HepG2 (cell line): ENCODE measurements around the gene TTC6. TPM values are rescaled to one million over a fixed set of nuclear protein-coding genes. Genes with fewer than 3 reads are reported as not detected.
A peak's percentile ranks its signal among the peaks of the same experiment; 100 is the strongest.

Experiments used
- AGO1 ChIP-seq: fragments of 200-400 bp; formaldehyde crosslinking; IDR thresholded peaks from 2 replicates; pipeline ENCODE4 v1.6.1; 2017; ENCODE audit warnings: mild to moderate bottlenecking, low read depth, low read length, moderate library complexity; ENCODE audit not compliant: poor library complexity, severe bottlenecking
- HIVEP1 ChIP-seq: sonication (generic); formaldehyde crosslinking; IDR thresholded peaks from 2 replicates; pipeline ENCODE4 v1.4.0; 2020; ENCODE audit warnings: mild to moderate bottlenecking, missing genetic modification reagents
- NFE2L1 ChIP-seq: sonication (generic); formaldehyde crosslinking; IDR thresholded peaks from 2 replicates; pipeline ENCODE4 v1.4.0; 2020; ENCODE audit warnings: missing genetic modification reagents, mild to moderate bottlenecking, borderline replicate concordance
- RBFOX2 ChIP-seq: fragments of 200-400 bp; formaldehyde crosslinking; IDR thresholded peaks from 2 replicates; pipeline ENCODE4 v1.6.1; 2017; ENCODE audit warnings: low read depth, mild to moderate bottlenecking, low read length
- RORA ChIP-seq: sonication (generic); formaldehyde crosslinking; IDR thresholded peaks from 2 replicates; pipeline ENCODE4 v1.5.0; 2020; ENCODE audit warnings: mild to moderate bottlenecking, missing genetic modification reagents, moderate library complexity
- SRF ChIP-seq: IDR thresholded peaks from 2 replicates; pipeline ENCODE4 v1.6.1; 2011; ENCODE audit warnings: mild to moderate bottlenecking, low read depth, low read length, moderate library complexity
- ZBTB20 ChIP-seq: sonication (generic); formaldehyde crosslinking; IDR thresholded peaks from 2 replicates; pipeline ENCODE4 v1.8.1; 2023; ENCODE audit warnings: missing genetic modification reagents, low read depth, mild to moderate bottlenecking, borderline replicate concordance
- ZFX ChIP-seq: sonication (generic); formaldehyde crosslinking; IDR thresholded peaks from 2 replicates; pipeline ENCODE4 v1.4.0; 2020; ENCODE audit warnings: mild to moderate bottlenecking, low read depth, missing genetic modification reagents, moderate library complexity
- ZNF510 ChIP-seq: sonication (generic); formaldehyde crosslinking; IDR thresholded peaks from 2 replicates; pipeline ENCODE4 v1.4.0; 2020; ENCODE audit warnings: low read depth, mild to moderate bottlenecking, missing genetic modification reagents
- polyA plus RNA-seq, 8 experiments: library from polyadenylated mRNA; depleted of rRNA in 3 of 8; stranded (reverse) in 7 of 8; unstranded in 1 of 8; fragments of >200 nt; fragmentation: Illumina TruSeq in 4 of 8; extraction: Trizol in 4 of 8; gene quantifications; 2 replicates each; pipeline versions ENCODE4 v1.2.1 to v1.2.3, GENCODE V29; 2011 to 2016; ENCODE audit warnings: low read depth in 4 of 8, missing spikeins in 1 of 8, mixed read lengths in 1 of 8; ENCODE audit not compliant: insufficient read depth in 1 of 8
- total RNA-seq, 5 experiments: library from RNA; depleted of rRNA; stranded (reverse); fragments of >200 nt; fragmentation: Illumina TruSeq; extraction: Trizol; gene quantifications; 2 replicates each; pipeline ENCODE4 v1.2.3, GENCODE V29; 2016; ENCODE audit warnings: low read depth in 1 of 5
- TF ChIP-seq, protein P1 (sequence below): sonication (generic); formaldehyde crosslinking; IDR thresholded peaks from 2 replicates; pipeline ENCODE4 v1.5.1; 2020; ENCODE audit warnings: mild to moderate bottlenecking, missing genetic modification reagents, borderline replicate concordance
- TF ChIP-seq, protein P2 (sequence below): sonication (generic); formaldehyde crosslinking; IDR thresholded peaks from 2 replicates; pipeline ENCODE4 v1.4.0; 2020; ENCODE audit warnings: mild to moderate bottlenecking, missing genetic modification reagents
- TF ChIP-seq, protein P3 (sequence below): sonication (generic); formaldehyde crosslinking; IDR thresholded peaks from 2 replicates; pipeline ENCODE4 v1.5.0; 2020; ENCODE audit warnings: mild to moderate bottlenecking, missing genetic modification reagents
- TF ChIP-seq, protein P4 (sequence below): sonication (generic); formaldehyde crosslinking; IDR thresholded peaks from 2 replicates; pipeline ENCODE4 v1.4.0; 2020; ENCODE audit warnings: mild to moderate bottlenecking, missing genetic modification reagents
- TF ChIP-seq, protein P5 (sequence below): sonication (generic); formaldehyde crosslinking; IDR thresholded peaks from 2 replicates; pipeline ENCODE4 v1.5.1; 2020; ENCODE audit warnings: missing genetic modification reagents, mild to moderate bottlenecking, borderline replicate concordance
- TF ChIP-seq, protein P6 (sequence below): sonication (generic); formaldehyde crosslinking; IDR thresholded peaks from 2 replicates; pipeline ENCODE4 v1.8.0; 2022; ENCODE audit warnings: mild to moderate bottlenecking, missing genetic modification reagents, moderate library complexity

Gene TTC6
- total and polyA plus RNA-seq, 2 of the 13 experiments (the other 11 are each of a cell fraction or from before 2014, with no cell fraction given), result 9.3 to 27.4 TPM

DNA sequence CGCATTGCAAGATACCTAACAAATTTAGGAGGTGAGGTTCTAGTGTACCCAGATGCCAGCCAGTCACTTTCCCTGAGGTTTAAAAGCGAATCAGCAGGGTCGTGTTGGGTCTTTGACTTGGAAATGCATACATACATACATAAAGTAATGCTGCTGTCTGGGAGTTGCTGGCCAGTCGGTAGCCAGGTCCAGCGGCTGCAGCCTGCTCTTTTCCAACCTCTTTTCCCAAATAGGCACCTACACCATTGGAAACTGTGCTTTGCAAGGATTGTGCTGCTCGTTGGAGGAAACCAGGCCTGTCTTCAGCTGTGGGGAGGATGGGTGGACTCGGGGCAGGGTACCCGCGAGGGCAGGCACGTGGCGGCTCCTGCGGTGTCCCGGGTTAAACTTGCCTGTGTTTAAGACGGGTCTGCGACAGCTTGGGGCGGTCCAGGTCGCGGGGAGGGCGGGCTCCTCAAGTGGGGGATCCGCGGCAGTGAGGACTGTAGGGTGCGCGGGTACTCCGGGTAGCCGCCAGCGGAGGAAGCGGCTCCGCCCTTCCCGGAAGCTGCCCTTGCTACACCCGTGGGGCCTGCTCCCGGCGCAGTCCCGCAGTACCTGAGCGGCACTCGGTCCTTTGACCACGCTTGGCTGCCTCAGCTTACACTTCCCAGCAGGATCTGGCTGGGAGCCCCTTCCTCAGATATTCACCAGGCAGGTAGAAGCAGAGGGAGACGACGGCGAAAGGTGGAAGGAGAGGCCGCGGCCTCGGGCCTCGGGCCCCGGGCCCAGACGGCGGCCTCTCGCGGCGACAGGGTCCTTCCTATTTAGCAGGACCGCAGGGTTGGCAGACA, 2.7 kb downstream of the TTC6 start (continued):
- TF ChIP-seq, protein P1, sequence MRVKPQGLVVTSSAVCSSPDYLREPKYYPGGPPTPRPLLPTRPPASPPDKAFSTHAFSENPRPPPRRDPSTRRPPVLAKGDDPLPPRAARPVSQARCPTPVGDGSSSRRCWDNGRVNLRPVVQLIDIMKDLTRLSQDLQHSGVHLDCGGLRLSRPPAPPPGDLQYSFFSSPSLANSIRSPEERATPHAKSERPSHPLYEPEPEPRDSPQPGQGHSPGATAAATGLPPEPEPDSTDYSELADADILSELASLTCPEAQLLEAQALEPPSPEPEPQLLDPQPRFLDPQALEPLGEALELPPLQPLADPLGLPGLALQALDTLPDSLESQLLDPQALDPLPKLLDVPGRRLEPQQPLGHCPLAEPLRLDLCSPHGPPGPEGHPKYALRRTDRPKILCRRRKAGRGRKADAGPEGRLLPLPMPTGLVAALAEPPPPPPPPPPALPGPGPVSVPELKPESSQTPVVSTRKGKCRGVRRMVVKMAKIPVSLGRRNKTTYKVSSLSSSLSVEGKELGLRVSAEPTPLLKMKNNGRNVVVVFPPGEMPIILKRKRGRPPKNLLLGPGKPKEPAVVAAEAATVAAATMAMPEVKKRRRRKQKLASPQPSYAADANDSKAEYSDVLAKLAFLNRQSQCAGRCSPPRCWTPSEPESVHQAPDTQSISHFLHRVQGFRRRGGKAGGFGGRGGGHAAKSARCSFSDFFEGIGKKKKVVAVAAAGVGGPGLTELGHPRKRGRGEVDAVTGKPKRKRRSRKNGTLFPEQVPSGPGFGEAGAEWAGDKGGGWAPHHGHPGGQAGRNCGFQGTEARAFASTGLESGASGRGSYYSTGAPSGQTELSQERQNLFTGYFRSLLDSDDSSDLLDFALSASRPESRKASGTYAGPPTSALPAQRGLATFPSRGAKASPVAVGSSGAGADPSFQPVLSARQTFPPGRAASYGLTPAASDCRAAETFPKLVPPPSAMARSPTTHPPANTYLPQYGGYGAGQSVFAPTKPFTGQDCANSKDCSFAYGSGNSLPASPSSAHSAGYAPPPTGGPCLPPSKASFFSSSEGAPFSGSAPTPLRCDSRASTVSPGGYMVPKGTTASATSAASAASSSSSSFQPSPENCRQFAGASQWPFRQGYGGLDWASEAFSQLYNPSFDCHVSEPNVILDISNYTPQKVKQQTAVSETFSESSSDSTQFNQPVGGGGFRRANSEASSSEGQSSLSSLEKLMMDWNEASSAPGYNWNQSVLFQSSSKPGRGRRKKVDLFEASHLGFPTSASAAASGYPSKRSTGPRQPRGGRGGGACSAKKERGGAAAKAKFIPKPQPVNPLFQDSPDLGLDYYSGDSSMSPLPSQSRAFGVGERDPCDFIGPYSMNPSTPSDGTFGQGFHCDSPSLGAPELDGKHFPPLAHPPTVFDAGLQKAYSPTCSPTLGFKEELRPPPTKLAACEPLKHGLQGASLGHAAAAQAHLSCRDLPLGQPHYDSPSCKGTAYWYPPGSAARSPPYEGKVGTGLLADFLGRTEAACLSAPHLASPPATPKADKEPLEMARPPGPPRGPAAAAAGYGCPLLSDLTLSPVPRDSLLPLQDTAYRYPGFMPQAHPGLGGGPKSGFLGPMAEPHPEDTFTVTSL (CRISPR knock-in tag), result no peak
- TF ChIP-seq HIVEP1 (CRISPR knock-in tag) (0 out of 2 replicates have a peak, but pooled peaks have one; percentile 43), ZBTB20 (CRISPR knock-in tag) (no peak), RBFOX2 (peak; percentile 55), ZFX (CRISPR knock-in tag) (0 out of 2 replicates have a peak, but pooled peaks have one; percentile 12), SRF (no peak), NFE2L1 (0 out of 2 replicates have a peak, but pooled peaks have one; percentile 4), AGO1 (peak; percentile 58), RORA (CRISPR knock-in tag) (no peak), ZNF510 (no peak)
- TF ChIP-seq, protein P2, sequence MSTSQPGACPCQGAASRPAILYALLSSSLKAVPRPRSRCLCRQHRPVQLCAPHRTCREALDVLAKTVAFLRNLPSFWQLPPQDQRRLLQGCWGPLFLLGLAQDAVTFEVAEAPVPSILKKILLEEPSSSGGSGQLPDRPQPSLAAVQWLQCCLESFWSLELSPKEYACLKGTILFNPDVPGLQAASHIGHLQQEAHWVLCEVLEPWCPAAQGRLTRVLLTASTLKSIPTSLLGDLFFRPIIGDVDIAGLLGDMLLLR, result peak; percentile 53; the same call in 1 of the 2 replicates
- TF ChIP-seq, protein P3, sequence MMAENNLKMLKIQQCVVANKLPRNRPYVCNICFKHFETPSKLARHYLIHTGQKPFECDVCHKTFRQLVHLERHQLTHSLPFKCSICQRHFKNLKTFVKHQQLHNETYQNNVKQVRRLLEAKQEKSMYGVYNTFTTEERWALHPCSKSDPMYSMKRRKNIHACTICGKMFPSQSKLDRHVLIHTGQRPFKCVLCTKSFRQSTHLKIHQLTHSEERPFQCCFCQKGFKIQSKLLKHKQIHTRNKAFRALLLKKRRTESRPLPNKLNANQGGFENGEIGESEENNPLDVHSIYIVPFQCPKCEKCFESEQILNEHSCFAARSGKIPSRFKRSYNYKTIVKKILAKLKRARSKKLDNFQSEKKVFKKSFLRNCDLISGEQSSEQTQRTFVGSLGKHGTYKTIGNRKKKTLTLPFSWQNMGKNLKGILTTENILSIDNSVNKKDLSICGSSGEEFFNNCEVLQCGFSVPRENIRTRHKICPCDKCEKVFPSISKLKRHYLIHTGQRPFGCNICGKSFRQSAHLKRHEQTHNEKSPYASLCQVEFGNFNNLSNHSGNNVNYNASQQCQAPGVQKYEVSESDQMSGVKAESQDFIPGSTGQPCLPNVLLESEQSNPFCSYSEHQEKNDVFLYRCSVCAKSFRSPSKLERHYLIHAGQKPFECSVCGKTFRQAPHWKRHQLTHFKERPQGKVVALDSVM (CRISPR knock-in tag), result no peak
- TF ChIP-seq, protein P4, sequence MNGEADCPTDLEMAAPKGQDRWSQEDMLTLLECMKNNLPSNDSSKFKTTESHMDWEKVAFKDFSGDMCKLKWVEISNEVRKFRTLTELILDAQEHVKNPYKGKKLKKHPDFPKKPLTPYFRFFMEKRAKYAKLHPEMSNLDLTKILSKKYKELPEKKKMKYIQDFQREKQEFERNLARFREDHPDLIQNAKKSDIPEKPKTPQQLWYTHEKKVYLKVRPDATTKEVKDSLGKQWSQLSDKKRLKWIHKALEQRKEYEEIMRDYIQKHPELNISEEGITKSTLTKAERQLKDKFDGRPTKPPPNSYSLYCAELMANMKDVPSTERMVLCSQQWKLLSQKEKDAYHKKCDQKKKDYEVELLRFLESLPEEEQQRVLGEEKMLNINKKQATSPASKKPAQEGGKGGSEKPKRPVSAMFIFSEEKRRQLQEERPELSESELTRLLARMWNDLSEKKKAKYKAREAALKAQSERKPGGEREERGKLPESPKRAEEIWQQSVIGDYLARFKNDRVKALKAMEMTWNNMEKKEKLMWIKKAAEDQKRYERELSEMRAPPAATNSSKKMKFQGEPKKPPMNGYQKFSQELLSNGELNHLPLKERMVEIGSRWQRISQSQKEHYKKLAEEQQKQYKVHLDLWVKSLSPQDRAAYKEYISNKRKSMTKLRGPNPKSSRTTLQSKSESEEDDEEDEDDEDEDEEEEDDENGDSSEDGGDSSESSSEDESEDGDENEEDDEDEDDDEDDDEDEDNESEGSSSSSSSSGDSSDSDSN (CRISPR knock-in tag), result 0 out of 2 replicates have a peak, but pooled peaks have one; percentile 31
- TF ChIP-seq, protein P5, sequence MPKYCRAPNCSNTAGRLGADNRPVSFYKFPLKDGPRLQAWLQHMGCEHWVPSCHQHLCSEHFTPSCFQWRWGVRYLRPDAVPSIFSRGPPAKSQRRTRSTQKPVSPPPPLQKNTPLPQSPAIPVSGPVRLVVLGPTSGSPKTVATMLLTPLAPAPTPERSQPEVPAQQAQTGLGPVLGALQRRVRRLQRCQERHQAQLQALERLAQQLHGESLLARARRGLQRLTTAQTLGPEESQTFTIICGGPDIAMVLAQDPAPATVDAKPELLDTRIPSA (CRISPR knock-in tag), result no peak
- TF ChIP-seq, protein P6, sequence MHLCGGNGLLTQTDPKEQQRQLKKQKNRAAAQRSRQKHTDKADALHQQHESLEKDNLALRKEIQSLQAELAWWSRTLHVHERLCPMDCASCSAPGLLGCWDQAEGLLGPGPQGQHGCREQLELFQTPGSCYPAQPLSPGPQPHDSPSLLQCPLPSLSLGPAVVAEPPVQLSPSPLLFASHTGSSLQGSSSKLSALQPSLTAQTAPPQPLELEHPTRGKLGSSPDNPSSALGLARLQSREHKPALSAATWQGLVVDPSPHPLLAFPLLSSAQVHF (CRISPR knock-in tag), result no peak
